Astrocyte (in vitro differentiated cells and primary cell): ENCODE data around the gene TTC27. TPM values are rescaled to one million over a fixed set of nuclear protein-coding genes. Genes with fewer than 3 reads are reported as not detected.

Experiments used
- DNase-seq: peaks from one replicate; pipeline ENCODE4 v3.0.0-alpha.2; 2010; ENCODE audit warnings: low read depth
- FAIRE-seq: peaks from 2 replicates; lab custom pipeline; 2011; peaks lifted over from hg19 to GRCh38; lab: Jason Lieb, UNC
- H2AFZ ChIP-seq: 2 replicates; pipeline ENCODE4 v1.6.0; 2012; ENCODE audit warnings: low read depth, low read length, inconsistent platforms
- H3K27ac ChIP-seq: 2 replicates; pipeline ENCODE4 v1.5.1; 2011; ENCODE audit warnings: low read depth, low read length, inconsistent platforms
- H3K27me3 ChIP-seq: 2 replicates; pipeline ENCODE4 v1.6.0; 2011; ENCODE audit warnings: low read length, inconsistent platforms; ENCODE audit not compliant: insufficient read depth
- H3K36me3 ChIP-seq: 2 replicates; pipeline ENCODE4 v1.5.1; 2011; ENCODE audit warnings: low read length, inconsistent platforms; ENCODE audit not compliant: insufficient read depth
- H3K4me1 ChIP-seq: 2 replicates; pipeline ENCODE4 v1.5.1; 2011; ENCODE audit warnings: low read length, inconsistent platforms; ENCODE audit not compliant: insufficient read depth
- H3K4me2 ChIP-seq: 2 replicates; pipeline ENCODE4 v1.6.0; 2012; ENCODE audit warnings: low read length, inconsistent platforms
- H3K4me3 ChIP-seq: 2 replicates; pipeline ENCODE4 v1.5.1; 2011; ENCODE audit warnings: low read depth, mild to moderate bottlenecking, low read length, inconsistent platforms; ENCODE audit not compliant: insufficient read depth
- H3K79me2 ChIP-seq: 2 replicates; pipeline ENCODE4 v1.6.0; 2012; ENCODE audit warnings: mild to moderate bottlenecking, low read length, inconsistent platforms; ENCODE audit not compliant: insufficient read depth
- H3K9ac ChIP-seq: 2 replicates; pipeline ENCODE4 v1.6.0; 2012; ENCODE audit warnings: mild to moderate bottlenecking, low read length, inconsistent platforms
- H3K9me3 ChIP-seq: 2 replicates; pipeline ENCODE4 v1.5.1; 2012; ENCODE audit warnings: low read depth, mild to moderate bottlenecking, low read length, inconsistent platforms; ENCODE audit not compliant: insufficient read depth
- H4K20me1 ChIP-seq: 2 replicates; pipeline ENCODE4 v1.6.0; 2012; ENCODE audit warnings: low read length, inconsistent platforms; ENCODE audit not compliant: insufficient read depth
- H3K27ac Mint-ChIP-seq: one replicate; pipeline ENCODE4 v1.8.0; 2021; ENCODE audit warnings: mild to moderate bottlenecking, mixed read lengths; ENCODE audit not compliant: unreplicated experiment
- H3K27me3 Mint-ChIP-seq: one replicate; pipeline ENCODE4 v1.8.0; 2021; ENCODE audit warnings: low read depth, mixed read lengths; ENCODE audit not compliant: unreplicated experiment
- H3K36me3 Mint-ChIP-seq: one replicate; pipeline ENCODE4 v1.8.0; 2021; ENCODE audit warnings: low read depth, mixed read lengths; ENCODE audit not compliant: unreplicated experiment
- H3K4me1 Mint-ChIP-seq: one replicate; pipeline ENCODE4 v1.8.0; 2021; ENCODE audit warnings: low read depth, mixed read lengths; ENCODE audit not compliant: unreplicated experiment
- H3K4me3 Mint-ChIP-seq: one replicate; pipeline ENCODE4 v1.8.0; 2021; ENCODE audit warnings: mild to moderate bottlenecking, moderate library complexity, mixed read lengths; ENCODE audit not compliant: unreplicated experiment
- H3K9me3 Mint-ChIP-seq: one replicate; pipeline ENCODE4 v1.8.0; 2021; ENCODE audit warnings: mild to moderate bottlenecking, mixed read lengths; ENCODE audit not compliant: unreplicated experiment
- EZH2 ChIP-seq: IDR thresholded peaks from 2 replicates; pipeline ENCODE4 v1.6.1; 2012; ENCODE audit warnings: mild to moderate bottlenecking, low read length, inconsistent platforms; ENCODE audit not compliant: insufficient read depth
- total RNA-seq: library from RNA; stranded (reverse); gene quantifications from 2 replicates; pipeline ENCODE4 v1.2.1, GENCODE V29; 2021
- TF ChIP-seq, protein P1 (sequence below): IDR thresholded peaks from 2 replicates; pipeline ENCODE4 v1.5.1; 2011; ENCODE audit warnings: low read depth, mild to moderate bottlenecking, inconsistent platforms, low read length, moderate library complexity; ENCODE audit not compliant: insufficient read depth

TTC27 gene
- total RNA-seq, 1 donor from 2014 or later = 25.1 TPM

DNA sequence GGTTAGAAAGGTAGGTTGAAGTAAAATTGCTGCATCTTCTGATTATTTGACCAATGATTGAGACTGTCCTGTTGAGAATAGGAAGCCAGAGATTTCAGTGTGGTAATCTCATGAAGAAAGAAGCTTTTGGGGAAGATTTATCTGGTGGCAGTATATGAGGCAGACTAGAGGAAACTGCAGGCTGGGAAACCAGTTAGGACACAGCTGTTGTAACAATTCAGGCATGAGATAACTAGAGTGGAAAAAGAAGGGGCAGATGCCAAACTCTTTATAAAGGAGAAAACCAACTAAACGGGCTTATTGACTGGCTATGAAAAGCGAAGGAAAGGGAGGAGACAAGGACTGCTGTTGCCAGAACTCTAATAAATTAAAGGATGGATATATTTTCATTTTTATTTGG, 155.6 kb downstream of the TTC27 start:
- Histone ChIP-seq H2AFZ (no peak overlapping the region), H3K4me2 (no peak overlapping the region), H3K9me3 (no peaks in the 10 kb centered on the region), H3K36me3 (peaks cover 2% of the 10 kb centered on the region), H3K9ac (no peak overlapping the region), H3K4me1 (no peaks in the 10 kb centered on the region), H4K20me1 (no peaks in the 10 kb centered on the region), H3K27me3 (no peaks in the 10 kb centered on the region), H3K27ac (no peak overlapping the region), H3K4me3 (no peak overlapping the region), H3K79me2 (no peaks in the 10 kb centered on the region)
- Mint-ChIP-seq H3K27ac (no peak overlapping the region), H3K4me3 (no peak overlapping the region), H3K4me1 (peaks cover 4% of the 10 kb centered on the region), H3K9me3 (peaks cover 10% of the 10 kb centered on the region), H3K36me3 (peaks cover 12% of the 10 kb centered on the region), H3K27me3 (no peaks in the 10 kb centered on the region)
- DNase-seq (no peak), FAIRE-seq (no peak)
- TF ChIP-seq EZH2 = no peak
- TF ChIP-seq, protein P1, sequence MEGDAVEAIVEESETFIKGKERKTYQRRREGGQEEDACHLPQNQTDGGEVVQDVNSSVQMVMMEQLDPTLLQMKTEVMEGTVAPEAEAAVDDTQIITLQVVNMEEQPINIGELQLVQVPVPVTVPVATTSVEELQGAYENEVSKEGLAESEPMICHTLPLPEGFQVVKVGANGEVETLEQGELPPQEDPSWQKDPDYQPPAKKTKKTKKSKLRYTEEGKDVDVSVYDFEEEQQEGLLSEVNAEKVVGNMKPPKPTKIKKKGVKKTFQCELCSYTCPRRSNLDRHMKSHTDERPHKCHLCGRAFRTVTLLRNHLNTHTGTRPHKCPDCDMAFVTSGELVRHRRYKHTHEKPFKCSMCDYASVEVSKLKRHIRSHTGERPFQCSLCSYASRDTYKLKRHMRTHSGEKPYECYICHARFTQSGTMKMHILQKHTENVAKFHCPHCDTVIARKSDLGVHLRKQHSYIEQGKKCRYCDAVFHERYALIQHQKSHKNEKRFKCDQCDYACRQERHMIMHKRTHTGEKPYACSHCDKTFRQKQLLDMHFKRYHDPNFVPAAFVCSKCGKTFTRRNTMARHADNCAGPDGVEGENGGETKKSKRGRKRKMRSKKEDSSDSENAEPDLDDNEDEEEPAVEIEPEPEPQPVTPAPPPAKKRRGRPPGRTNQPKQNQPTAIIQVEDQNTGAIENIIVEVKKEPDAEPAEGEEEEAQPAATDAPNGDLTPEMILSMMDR = no peak

DNA sequence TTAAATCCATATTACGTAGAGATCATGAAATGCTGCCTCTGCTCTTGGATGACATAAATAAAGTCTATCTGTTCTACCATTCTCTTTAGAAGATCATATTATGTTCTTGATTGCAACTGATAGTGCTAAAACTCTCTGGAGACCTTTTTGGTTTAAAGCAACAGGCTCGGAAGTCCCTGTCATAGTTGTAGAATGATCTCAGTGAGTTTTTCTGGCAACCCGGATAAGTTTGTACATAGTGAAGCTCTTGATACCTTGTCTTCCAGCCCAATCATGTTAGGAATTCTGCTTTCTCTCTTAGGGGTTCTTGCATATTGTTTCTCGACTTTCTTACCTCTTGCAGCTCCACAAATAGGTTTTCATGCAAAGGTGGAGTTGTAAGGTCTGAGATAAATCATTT, 156.1 kb downstream of the TTC27 start:
- H4K20me1 ChIP-seq = no peaks in the 10 kb centered on the region
- H3K4me2 ChIP-seq = no peak overlapping the region
- H3K79me2 ChIP-seq = no peaks in the 10 kb centered on the region
- Mint-ChIP-seq H3K27ac (no peak overlapping the region), H3K9me3 (peaks cover 10% of the 10 kb centered on the region), H3K27me3 (no peaks in the 10 kb centered on the region), H3K4me3 (no peak overlapping the region), H3K4me1 (peaks cover 4% of the 10 kb centered on the region), H3K36me3 (peaks cover 9% of the 10 kb centered on the region)
- no peak for FAIRE-seq
- no peak overlapping the region for H2AFZ ChIP-seq
- no peak overlapping the region for H3K4me3 ChIP-seq
- no peaks in the 10 kb centered on the region for H3K9me3 ChIP-seq
- no peaks in the 10 kb centered on the region for H3K27me3 ChIP-seq
- no peak for TF ChIP-seq EZH2
- TF ChIP-seq, protein P1 = no peak
- DNase-seq = no peak
- no peaks in the 10 kb centered on the region for H3K4me1 ChIP-seq
- no peak overlapping the region for H3K9ac ChIP-seq
- no peak overlapping the region for H3K27ac ChIP-seq
- peaks cover 2% of the 10 kb centered on the region for H3K36me3 ChIP-seq

DNA sequence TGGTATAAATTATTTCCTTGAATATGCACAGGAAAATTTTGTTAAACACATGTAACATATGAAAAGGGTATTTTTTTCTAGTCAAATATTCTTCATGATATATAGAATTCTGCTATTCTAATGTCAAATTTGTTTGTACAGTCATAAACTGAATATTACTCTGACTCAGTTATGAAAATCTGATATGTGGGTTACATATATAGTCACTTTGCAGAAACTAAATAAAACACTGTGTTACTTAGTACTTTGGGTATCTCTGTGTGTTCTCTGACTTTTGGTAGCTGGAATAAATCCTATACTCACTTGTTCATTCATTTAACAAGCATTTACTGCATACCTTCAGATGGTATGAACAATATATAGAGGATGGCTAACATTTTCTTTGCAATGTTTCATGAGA, 159.4 kb downstream of the TTC27 start:
- H3K27ac Mint-ChIP-seq = no peak overlapping the region
- Histone ChIP-seq H3K27me3 (no peaks in the 10 kb centered on the region), H3K4me1 (no peaks in the 10 kb centered on the region), H3K36me3 (peaks cover 2% of the 10 kb centered on the region), H2AFZ (no peak overlapping the region), H4K20me1 (no peaks in the 10 kb centered on the region), H3K4me2 (no peak overlapping the region), H3K27ac (no peak overlapping the region), H3K9ac (no peak overlapping the region), H3K79me2 (no peaks in the 10 kb centered on the region), H3K4me3 (no peak overlapping the region), H3K9me3 (no peaks in the 10 kb centered on the region)
- no peaks in the 10 kb centered on the region for H3K27me3 Mint-ChIP-seq
- peaks cover 3% of the 10 kb centered on the region for H3K36me3 Mint-ChIP-seq
- H3K4me3 Mint-ChIP-seq = no peak overlapping the region
- TF ChIP-seq, protein P1 = no peak
- TF ChIP-seq EZH2 = no peak
- no peak for FAIRE-seq
- H3K4me1 Mint-ChIP-seq = peaks cover 4% of the 10 kb centered on the region
- no peak for DNase-seq
- H3K9me3 Mint-ChIP-seq = no peaks in the 10 kb centered on the region
